RCC 7860 (cell line): ENCODE results near the gene TNFRSF6B.
"Not testable (repeated sequence)": the region's sequence is repeated elsewhere in the genome, so short reads cannot be mapped to it uniquely, and the experiment has no call there.

Experiments
- DNase-seq: peaks from one replicate; pipeline ENCODE4 v3.0.0-alpha.2; 2015; ENCODE audit warnings: low spot score
- FAIRE-seq: peaks from 2 replicates; lab custom pipeline; 2012; peaks lifted over from hg19 to GRCh38; lab: Jason Lieb, UNC

Gene TNFRSF6B, protein sequence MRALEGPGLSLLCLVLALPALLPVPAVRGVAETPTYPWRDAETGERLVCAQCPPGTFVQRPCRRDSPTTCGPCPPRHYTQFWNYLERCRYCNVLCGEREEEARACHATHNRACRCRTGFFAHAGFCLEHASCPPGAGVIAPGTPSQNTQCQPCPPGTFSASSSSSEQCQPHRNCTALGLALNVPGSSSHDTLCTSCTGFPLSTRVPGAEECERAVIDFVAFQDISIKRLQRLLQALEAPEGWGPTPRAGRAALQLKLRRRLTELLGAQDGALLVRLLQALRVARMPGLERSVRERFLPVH

DNA sequence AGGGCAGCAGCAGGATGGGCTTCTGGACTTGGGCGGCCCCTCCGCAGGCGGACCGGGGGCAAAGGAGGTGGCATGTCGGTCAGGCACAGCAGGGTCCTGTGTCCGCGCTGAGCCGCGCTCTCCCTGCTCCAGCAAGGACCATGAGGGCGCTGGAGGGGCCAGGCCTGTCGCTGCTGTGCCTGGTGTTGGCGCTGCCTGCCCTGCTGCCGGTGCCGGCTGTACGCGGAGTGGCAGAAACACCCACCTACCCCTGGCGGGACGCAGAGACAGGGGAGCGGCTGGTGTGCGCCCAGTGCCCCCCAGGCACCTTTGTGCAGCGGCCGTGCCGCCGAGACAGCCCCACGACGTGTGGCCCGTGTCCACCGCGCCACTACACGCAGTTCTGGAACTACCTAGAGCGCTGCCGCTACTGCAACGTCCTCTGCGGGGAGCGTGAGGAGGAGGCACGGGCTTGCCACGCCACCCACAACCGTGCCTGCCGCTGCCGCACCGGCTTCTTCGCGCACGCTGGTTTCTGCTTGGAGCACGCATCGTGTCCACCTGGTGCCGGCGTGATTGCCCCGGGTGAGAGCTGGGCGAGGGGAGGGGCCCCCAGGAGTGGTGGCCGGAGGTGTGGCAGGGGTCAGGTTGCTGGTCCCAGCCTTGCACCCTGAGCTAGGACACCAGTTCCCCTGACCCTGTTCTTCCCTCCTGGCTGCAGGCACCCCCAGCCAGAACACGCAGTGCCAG, at the start of gene TNFRSF6B:
Gene TNFRSF6B, plus strand, starts transcription at position 25 of the 729 bp plus-strand sequence. Its CDS starts 116 bp downstream, at position 141.
- FAIRE-seq (no peak), DNase-seq (no peak)

DNA sequence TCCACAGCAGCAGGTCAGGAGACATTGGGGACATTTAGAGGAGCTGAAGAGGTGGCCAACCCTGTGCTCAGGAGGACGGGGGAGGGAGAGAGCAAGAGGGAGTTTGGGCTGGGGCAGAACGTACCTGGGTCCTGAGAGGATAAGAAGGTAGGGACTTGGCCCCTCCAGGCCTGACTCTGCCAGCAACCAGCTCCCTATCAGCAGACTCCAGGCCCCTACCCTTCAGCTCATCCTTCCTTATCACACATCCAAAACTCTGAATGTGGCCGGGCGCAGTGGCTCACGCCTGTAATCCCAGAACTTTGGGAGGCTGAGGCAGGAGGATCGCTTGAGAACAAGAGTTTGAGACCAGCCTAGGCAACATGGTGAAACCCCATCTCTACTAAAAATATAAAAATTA, 48.3 kb upstream of the TNFRSF6B start:
- FAIRE-seq (no peak), DNase-seq (no peak)

DNA sequence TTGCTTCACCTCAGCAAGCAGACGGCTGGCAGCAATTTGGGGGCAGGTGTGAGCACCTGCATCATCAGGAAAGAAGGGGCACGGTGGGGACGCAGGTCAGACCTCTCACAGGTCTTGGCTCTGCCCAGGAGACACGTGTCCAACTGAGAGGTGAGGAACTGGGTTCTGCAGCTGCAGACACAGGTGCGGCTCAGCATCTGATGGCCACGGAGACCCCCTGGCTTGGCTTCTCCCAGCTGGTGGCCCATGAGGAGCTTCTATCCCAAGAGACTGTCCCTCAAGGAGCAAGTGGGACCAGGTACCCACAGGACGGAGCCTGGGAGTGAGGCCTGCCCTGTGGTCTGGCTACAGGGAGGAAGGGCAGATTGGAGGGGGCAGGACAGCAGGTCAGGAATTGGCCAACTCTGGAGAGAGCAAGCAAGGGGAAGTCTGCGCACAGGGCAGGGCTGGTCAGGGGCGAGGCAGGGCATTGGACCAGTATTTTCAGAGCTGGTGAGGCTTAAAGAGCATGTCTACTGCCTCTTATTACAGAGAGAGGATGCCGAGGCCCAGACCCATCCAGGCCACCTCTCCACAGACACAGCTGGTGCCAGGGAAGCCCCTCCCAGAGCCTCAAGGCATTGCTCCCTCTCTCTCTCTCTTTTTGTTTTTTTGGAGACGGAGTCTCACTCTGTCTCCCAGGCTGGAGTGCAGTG, 47.4 kb upstream of the TNFRSF6B start:
- FAIRE-seq = no peak
- no peak for DNase-seq

DNA sequence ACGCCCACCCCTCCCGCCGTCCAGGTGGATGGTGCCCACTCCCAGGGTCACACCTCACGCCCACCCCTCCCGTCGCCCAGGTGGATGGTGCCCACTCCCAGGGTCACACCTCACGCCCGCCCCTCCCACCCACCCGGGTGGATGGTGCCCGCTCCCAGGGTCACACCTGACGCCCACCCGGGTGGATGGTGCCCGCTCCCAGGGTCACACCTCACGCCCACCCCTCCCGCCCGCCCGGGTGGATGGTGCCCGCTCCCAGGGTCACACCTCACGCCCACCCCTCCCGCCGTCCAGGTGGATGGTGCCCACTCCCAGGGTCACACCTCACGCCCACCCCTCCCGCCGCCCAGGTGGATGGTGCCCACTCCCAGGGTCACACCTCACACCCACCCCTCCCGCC, 46.0 kb upstream of the TNFRSF6B start:
- not testable (repeated sequence) for DNase-seq, FAIRE-seq

DNA sequence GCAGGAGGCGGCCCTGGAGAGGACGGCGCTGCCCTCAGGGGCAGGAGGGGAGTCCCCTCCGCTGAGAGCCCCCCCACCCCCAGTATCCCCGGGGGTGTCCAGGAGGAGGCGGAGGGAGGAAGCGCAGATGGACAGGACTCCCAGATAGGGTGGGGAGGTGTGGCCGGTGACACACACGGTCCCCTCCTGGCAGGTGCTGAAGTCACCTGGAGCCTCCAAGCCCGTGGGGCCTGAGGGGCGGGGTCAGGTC, 44.6 kb upstream of the TNFRSF6B start:
- DNase-seq (no peak), FAIRE-seq (no peak)

DNA sequence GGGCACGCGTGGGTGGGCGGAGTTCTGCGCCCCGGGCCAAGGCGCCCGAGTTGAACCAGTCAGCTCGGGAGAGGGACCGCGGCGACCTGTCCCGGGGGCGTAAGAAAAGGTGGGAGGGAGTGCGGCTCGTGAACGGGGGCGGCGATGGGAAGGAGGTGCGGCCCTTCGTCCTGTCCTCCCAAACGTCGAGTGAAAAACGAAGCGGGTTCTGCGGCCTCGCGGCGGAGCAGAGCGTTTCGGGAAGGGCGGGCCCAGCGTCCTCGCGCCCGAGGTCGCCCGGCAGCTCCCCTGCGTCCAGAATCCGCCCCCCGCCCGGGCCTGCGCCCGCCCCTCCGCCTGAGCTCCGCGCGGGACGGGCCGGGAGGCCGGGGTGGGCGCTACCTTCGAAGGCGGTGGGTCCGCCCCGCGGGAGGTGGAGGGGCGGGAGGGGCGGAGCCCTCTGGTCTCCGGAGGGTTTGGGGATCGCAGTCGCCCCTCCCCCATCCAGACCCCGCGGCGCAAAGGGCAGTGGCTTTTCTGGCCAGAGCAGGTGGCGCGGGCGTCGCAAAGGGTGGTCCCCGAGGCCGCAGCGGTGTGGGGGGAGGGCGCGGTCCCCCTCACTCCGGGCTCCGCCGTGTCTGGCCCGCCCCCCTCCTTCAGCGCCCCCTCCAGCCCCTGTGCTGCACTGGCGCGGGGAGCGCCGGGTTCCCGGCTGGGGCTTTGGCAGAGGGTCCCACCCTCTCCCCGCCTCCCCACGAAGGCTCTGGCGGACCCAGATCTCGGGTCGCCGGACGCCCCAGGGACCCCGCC, 44.1 kb upstream of the TNFRSF6B start:
- DNase-seq (no peak), FAIRE-seq (no peak)

DNA sequence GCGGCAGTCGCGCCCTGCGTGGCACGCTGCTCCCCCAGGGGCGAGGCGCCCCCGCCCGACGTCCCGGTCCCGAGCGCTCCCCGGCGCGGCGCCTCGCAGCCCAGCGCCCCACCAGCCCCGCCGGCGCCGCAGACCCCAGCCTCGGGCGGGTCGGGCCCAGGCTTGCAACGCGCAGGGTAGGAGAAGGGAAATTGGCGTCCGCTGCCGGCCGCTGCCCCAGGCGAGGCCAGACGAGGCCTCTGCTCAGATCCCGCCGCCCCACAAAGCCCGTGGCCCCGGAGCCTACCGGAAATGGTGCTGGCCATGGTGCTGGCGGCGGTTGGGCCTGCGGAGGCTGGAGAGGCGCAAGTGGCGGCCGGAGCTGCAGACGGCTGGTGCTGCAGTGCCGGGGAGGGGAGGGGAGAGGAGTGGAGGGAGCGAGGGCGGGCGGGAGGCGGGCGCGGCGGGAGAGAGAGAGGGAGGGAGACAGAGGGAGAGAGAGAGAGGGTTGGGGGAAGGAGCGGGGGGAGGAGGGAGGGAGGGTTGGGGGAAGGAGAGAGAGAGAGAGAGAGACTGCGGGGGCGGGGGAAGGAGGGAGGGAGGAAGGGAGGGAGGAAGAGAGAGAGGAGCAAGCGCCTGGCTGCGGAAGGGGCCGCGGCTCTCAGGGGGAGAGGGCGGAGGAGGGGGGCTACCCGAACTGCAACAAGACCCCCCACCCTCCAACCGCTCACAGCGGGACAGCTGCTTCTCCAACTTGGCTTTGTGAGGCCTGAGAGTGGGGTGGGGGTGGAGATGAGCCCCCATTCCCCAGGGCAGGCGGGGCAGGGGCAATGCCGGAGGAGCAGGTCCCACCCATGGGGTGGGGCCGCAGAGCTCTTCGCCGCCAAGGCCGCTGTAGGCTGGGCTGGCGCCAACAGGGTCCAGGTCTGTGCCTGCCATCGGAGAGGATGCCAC, 43.1 kb upstream of the TNFRSF6B start, which contains the start of gene STMN3:
Gene STMN3, minus strand, starts transcription at position 384 of the 933 bp plus-strand sequence. Its CDS starts 79 bp downstream, at position 305.
- DNase-seq (peak; percentile 57), FAIRE-seq (no peak)

DNA sequence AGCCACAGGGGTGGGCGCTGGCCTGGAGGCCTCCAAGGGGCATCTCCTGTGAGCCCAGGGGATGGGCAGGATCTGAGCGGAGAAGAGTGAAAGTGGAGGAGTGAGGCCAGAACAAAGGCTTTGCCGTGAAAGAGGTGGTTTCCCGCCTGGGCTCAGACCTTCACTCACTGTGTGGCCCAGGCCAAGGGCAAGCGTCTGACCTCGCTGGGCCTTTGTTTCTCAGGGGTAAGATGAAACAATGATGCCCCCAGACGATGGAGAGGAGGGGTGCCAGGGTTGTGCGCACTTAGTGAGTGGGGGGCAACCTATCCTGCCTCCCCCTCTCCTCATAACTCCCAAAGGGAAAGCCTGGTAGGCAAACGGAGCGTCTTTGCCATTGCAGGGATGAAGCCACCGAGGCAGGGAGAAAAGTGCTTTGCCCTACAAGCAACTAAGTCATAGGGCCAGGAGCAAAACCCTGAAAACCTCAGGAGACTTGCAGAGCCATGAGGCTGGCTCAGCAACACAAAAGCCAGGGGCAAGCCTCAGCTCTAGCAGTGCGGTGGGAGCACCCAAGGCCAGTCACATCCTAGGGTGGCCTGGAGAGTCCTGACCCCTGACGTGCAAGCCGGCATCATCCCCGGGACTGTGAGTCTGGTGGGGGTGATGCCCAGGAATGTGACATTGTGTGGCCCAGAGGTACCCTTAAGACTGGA, 42.3 kb upstream of the TNFRSF6B start:
- DNase-seq (no peak), FAIRE-seq (no peak)

DNA sequence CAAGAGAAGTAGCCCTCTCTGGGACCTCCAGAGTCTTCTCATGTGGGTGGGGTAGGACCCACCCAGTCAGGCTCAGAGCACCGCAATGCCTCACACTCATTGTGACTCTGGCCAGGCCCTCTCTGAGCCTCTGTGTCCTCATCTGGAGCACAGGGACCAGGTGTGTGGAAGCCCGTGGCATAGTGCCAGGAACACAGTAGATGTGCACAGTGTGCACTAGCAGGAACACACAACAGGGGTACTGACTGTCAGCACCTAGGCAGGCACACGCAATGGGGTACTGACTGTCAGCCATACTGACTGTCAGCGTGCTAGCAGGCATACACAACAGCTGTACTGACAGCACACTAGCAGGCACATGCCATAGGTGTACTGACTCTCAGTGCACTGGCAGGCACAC, 41.2 kb upstream of the TNFRSF6B start:
- no peak for DNase-seq
- no peak for FAIRE-seq

DNA sequence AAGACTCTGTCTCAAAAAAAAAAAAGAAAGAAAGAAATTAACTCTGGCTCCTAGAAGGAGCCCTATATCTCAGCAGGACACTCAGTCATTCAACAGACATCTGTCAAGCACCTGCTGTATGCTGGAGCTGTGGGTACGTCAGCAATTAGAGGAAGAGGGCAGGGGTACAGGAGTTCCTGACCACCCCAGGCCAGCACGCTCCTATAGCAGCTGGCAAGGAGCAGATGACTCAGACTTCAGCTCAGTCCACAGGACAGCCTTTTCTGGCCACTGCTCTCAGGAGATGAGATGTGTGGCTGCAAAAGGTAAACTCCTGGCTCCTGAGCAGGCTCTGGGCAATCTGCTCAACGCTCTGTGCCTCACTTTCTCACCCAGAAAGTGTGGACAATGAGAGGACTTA, 40.0 kb upstream of the TNFRSF6B start:
- no peak for FAIRE-seq
- no peak for DNase-seq

DNA sequence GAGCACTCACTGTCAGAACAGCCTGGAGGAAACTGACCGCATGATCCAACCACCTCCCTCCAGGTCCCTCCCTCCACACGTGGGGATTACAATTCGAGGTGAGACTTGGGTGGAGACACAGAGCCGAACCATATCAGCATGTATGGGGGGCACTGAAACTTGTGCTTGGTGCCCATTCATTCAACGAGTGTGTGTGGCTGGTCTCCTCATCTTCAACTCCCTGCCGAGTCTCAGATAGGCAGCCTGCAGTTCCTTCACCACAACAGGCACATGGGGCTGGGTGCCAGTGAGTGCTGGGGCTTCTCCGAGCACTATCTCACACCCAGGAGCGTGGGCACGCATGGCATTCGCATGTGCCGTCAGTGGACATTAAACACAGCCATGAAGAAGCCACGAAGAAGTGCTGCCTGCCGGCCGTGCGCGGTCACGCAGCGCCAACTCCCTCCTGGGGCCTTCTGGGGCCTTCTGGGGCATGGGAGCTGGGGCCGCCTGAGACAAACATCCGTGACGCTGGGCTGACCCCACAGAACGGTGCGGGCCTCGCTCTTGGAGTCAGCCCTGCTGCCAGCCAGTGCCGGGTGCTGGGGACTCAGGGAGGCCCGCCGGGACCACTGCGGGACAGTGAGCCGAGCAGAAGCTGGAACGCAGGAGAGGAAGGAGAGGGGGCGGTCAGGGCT, 39.1 kb upstream of the TNFRSF6B start:
- FAIRE-seq (no peak), DNase-seq (no peak)

DNA sequence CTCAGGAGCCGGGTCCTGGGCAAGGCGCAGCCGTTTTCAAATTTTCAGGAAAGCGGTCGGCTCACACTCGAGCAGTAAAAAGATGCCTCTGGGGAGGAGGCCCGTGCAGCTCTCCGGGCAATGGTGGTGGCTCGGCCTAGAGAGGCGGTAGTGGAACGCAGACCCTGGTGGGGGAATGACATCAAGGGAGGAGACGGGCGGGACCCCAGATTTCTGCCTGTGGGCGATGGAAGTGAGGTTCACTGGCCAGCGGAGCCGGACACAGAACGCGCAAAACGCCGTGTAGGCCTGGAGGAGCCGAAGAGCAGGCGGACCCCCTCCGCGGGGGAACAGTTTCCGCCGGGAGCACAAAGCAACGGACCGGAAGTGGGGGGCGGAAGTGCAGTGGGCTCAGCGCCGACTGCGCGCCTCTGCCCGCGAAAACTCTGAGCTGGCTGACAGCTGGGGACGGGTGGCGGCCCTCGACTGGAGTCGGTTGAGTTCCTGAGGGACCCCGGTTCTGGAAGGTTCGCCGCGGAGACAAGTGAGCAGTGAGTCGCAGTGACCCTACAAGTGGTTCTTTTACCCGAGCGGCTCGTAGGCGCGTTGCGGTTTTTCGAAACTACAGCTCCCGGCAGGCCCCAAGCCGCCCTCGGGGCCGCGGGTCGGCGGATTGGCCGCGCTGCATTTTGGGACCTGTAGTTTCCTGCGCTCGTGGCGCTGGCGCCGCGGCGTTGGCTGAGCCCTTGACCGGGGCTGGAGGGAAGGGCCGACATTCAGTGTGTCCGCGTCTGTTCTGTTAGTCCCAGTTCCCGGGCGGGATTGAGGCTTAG, 38.3 kb upstream of the TNFRSF6B start, which contains the start of gene RTEL1:
Gene RTEL1, plus strand, starts transcription at position 376 of the 812 bp plus-strand sequence. CDS start 1,091 bp downstream, outside the sequence.
- DNase-seq = peak; percentile 78
- peak; percentile 22 for FAIRE-seq

DNA sequence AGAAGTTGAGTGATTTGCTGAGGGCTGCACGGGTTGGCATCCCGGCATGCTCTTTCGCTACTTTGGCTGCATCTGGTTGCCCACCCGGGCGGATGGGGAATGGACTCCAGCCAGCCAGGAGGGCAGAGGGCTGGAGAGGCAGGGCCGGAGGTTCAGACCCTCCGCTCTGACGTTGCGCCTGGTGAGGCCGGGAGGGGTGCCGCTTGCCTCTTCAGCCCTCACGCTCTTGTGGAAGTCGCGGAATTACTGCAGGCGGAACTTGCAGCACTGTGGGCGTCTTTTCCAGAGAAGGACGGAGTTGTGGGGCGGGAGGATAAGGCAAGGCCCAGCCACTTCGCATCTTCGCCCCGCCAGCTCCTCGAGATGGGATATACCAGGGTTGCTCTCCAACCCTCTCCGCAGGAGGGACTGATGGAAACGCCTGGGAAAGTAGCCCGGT, 37.7 kb upstream of the TNFRSF6B start:
- DNase-seq = no peak

DNA sequence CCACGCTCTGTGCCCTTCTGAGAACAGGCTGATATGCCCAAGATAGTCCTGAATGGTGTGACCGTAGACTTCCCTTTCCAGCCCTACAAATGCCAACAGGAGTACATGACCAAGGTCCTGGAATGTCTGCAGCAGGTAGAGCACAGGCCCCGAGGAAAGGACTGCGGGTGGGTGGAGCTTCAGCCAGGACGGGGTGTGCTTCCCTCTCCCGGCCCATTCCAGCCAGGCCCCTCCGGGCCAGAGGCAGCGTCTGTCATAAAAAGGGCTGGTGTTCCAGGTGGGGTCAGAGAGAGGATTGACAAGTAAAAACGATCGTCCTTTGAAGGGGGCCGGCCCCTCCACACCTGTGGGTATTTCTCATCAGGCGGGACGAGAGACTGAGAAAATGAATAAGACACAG, 37.1 kb upstream of the TNFRSF6B start:
- DNase-seq = no peak
- FAIRE-seq = no peak

More for the DNA sequence above, 37.7 kb upstream of the TNFRSF6B start:
- no peak for FAIRE-seq

DNA sequence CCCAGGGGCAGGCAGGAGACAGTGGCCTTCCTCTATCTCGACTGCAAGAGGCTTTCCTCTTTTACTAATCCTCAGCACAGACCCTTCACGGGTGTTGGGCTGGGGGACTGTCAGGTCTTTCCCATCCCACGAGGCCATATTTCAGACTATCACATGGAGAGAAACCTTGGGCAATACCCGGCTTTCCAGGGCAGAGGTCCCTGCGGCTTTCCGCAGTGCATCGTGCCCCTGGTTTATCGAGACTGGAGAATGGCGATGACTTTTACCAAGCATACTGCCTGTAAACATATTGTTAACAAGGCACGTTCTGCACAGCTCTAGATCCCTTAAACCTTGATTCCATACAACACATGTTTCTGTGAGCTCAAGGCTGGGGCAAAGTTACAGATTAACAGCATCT, 36.3 kb upstream of the TNFRSF6B start:
- DNase-seq, FAIRE-seq: not testable (repeated sequence)

DNA sequence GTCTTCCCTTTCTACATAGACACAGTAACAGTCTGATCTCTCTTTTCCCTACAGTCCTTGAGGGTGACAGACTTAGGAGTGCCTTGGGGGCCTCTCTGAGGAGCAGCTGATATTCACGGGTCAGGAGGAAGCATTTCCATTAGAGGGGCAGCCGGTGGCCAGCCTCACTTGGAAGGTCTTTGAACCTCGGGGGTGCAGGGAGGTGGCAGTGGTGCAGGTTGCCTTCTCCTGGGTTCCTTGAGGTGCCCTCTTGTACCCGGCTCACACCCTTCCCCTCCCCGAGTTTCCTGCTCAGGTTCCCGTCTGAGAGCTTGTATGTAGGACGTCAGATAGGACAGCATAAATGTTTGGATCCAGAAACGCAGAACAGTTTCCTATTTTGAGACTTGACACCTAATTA, 35.8 kb upstream of the TNFRSF6B start:
- no peak for FAIRE-seq
- DNase-seq = no peak

DNA sequence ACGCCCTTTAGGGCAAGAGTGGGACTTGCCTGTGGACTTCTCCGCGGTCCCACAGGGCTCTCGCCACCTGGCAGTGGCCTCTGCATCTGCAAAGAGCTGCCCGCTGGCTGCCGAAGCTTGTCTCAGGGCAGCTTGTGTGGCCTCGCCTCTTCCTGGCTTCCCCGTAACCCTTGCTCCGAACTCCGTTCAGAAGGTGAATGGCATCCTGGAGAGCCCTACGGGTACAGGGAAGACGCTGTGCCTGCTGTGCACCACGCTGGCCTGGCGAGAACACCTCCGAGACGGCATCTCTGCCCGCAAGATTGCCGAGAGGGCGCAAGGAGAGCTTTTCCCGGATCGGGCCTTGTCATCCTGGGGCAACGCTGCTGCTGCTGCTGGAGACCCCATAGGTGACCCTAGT, 35.3 kb upstream of the TNFRSF6B start:
- DNase-seq (no peak), FAIRE-seq (no peak)
